ENCODE measurements around the gene EPB41L4B. TPM values are rescaled to one million over a fixed set of nuclear protein-coding genes. Genes with fewer than 3 reads are reported as not detected.

The EPB41L4B gene
- total and polyA plus RNA-seq, 2 of the 4 experiments (the other 2 are of a cell fraction): 0.36 to 0.54 TPM

DNA sequence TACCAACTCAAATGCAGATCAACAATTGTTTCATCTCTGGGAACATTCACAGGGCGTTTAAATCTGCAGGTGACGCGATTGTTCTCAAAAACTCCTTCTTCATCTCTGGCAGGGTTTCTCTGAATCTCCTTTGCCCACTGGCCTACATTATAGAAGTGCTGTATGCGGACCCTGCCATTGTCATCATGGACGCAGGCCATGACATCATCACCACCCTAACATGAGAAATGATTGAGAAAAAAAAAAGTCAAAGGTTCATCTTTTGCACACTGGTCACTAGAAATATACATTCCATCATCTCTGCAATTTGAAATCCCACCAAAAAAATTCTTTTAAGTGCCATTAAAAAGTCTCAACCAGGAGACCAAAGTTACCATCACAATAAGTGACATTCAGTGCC is 179.5 kb downstream of the EPB41L4B start:
- no peak overlapping the region for H3K23ac ChIP-seq (ENCODE audit: low read depth, low read length)
- in situ Hi-C loops (cut with MboI; ENCODE audit: low sequenced_read_pairs) (loop anchor here (5.0 kb wide), 1 partner anchor 51 kb away; no protein-coding TSS in a partner anchor), dilution Hi-C loops (cut with HindIII; ENCODE audit: low sequenced_read_pairs, unreplicated experiment) (no loop called here), intact Hi-C loops (cut with micrococcal nuclease) (no loop called here)
- CTCF ChIA-PET: no interaction called here
- H2AK9ac ChIP-seq (replicated peaks; ENCODE audit: low read depth, low read length, poor library complexity): no peak overlapping the region
- H2BK120ac ChIP-seq (ENCODE audit: low read depth, low read length): no peak overlapping the region
- H3K18ac ChIP-seq (ENCODE audit: low read depth, low read length): no peak overlapping the region
- no peak for TF ChIP-seq NFE2L2 (IDR thresholded peaks at IDR 0.05; ENCODE audit: low read depth, low read length)
- no peak for TF ChIP-seq POLR2A (IDR thresholded peaks at IDR 0.05; ENCODE audit: low read depth, low read length)
- TF ChIP-seq, protein P1, sequence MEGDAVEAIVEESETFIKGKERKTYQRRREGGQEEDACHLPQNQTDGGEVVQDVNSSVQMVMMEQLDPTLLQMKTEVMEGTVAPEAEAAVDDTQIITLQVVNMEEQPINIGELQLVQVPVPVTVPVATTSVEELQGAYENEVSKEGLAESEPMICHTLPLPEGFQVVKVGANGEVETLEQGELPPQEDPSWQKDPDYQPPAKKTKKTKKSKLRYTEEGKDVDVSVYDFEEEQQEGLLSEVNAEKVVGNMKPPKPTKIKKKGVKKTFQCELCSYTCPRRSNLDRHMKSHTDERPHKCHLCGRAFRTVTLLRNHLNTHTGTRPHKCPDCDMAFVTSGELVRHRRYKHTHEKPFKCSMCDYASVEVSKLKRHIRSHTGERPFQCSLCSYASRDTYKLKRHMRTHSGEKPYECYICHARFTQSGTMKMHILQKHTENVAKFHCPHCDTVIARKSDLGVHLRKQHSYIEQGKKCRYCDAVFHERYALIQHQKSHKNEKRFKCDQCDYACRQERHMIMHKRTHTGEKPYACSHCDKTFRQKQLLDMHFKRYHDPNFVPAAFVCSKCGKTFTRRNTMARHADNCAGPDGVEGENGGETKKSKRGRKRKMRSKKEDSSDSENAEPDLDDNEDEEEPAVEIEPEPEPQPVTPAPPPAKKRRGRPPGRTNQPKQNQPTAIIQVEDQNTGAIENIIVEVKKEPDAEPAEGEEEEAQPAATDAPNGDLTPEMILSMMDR (conservative IDR thresholded peaks at IDR 0.05; ENCODE audit: low read depth, low read length): no peak
- no peak for TF ChIP-seq MAZ (IDR thresholded peaks at IDR 0.05; ENCODE audit: borderline replicate concordance, low read depth, low read length)
- TF ChIP-seq, protein P2, sequence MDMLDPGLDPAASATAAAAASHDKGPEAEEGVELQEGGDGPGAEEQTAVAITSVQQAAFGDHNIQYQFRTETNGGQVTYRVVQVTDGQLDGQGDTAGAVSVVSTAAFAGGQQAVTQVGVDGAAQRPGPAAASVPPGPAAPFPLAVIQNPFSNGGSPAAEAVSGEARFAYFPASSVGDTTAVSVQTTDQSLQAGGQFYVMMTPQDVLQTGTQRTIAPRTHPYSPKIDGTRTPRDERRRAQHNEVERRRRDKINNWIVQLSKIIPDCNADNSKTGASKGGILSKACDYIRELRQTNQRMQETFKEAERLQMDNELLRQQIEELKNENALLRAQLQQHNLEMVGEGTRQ (IDR thresholded peaks at IDR 0.05; ENCODE audit: low read depth, low read length): no peak
- no peak for TF ChIP-seq MAFK (IDR thresholded peaks at IDR 0.05; ENCODE audit: low read depth, low read length)
- TF ChIP-seq CEBPB (IDR thresholded peaks at IDR 0.05; ENCODE audit: low read depth, low read length): no peak
- no peak for TF ChIP-seq BHLHE40 (IDR thresholded peaks at IDR 0.05; ENCODE audit: low read depth, low read length)
- no peak for TF ChIP-seq CHD1 (IDR thresholded peaks at IDR 0.05; ENCODE audit: low read depth, low read length)
- TF ChIP-seq, protein P3, sequence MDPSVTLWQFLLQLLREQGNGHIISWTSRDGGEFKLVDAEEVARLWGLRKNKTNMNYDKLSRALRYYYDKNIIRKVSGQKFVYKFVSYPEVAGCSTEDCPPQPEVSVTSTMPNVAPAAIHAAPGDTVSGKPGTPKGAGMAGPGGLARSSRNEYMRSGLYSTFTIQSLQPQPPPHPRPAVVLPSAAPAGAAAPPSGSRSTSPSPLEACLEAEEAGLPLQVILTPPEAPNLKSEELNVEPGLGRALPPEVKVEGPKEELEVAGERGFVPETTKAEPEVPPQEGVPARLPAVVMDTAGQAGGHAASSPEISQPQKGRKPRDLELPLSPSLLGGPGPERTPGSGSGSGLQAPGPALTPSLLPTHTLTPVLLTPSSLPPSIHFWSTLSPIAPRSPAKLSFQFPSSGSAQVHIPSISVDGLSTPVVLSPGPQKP (IDR thresholded peaks at IDR 0.05; ENCODE audit: borderline replicate concordance, low read depth, low read length): no peak
- TF ChIP-seq RFX5 (IDR thresholded peaks at IDR 0.05; ENCODE audit: low read depth, low read length): no peak
- no peak for TF ChIP-seq RAD21 (IDR thresholded peaks at IDR 0.05; ENCODE audit: low read length)
- no peak for TF ChIP-seq SMC3 (IDR thresholded peaks at IDR 0.05; ENCODE audit: low read depth, low read length)
- no peak for TF ChIP-seq FOS (IDR thresholded peaks at IDR 0.05; ENCODE audit: low read depth, low read length)
- TF ChIP-seq RCOR1 (IDR thresholded peaks at IDR 0.05; ENCODE audit: insufficient replicate concordance, low read length): no peak
- no peak overlapping the region for H3K14ac ChIP-seq (replicated peaks; ENCODE audit: low read depth, low read length)
- BruUV-seq (replicated peaks): no TSS peak
- H2BK20ac ChIP-seq (ENCODE audit: low read depth, low read length): no peak overlapping the region
- H4K8ac ChIP-seq (ENCODE audit: low read depth in 2 of 2, low read length in 2 of 2): no peak overlapping the region
- no peaks in the 10 kb centered on the region for H3K79me1 ChIP-seq (ENCODE audit: low read depth in 1 of 2, low read length in 2 of 2)
- no peak overlapping the region for H3K4me2 ChIP-seq (ENCODE audit: low read depth, low read length)
- DNase-seq (no peak), ATAC-seq (ENCODE audit: low read depth) (no peak)
- no peaks in the 10 kb centered on the region for H3K9me1 ChIP-seq (ENCODE audit: insufficient read depth, low read length)
- H3K4me1 ChIP-seq (ENCODE audit: control insufficient read depth, insufficient read depth, low read length): no peaks in the 10 kb centered on the region
- H3K9ac ChIP-seq (ENCODE audit: low read depth, low read length): no peak overlapping the region
- H3K4ac ChIP-seq (ENCODE audit: low read depth, low read length): no peak overlapping the region
- no peak overlapping the region for H3K4me3 ChIP-seq (ENCODE audit: insufficient read depth, low read depth, low read length)
- H4K20me1 ChIP-seq (ENCODE audit: insufficient read depth, low read length): no peaks in the 10 kb centered on the region
- no peak overlapping the region for H3K56ac ChIP-seq (ENCODE audit: extremely low read depth, insufficient read depth, low read length)
- WGBS, 2 experiments (ENCODE audit: extremely low coverage in 2 of 2, insufficient read length in 1 of 2): no CpG with 5 or more reads among the region's 5 CpGs
- POLR2A ChIA-PET (ENCODE audit: unreplicated experiment): no interaction called here
- H4K91ac ChIP-seq (ENCODE audit: insufficient read depth, low read depth, low read length): no peak overlapping the region
- no peak overlapping the region for H3K27ac ChIP-seq (ENCODE audit: insufficient read depth, low read length)
- no peak overlapping the region for H2AFZ ChIP-seq (replicated peaks; ENCODE audit: low read length, poor library complexity)
- no peaks in the 10 kb centered on the region for H3K9me3 ChIP-seq (ENCODE audit: control insufficient read depth, insufficient read depth, low read length)
- H2AK5ac ChIP-seq (ENCODE audit: low read depth, low read length): no peak overlapping the region
- H4K5ac ChIP-seq (ENCODE audit: low read depth, low read length): no peak overlapping the region
- H2BK5ac ChIP-seq (ENCODE audit: low read depth, low read length, poor library complexity, severe bottlenecking): no peak overlapping the region
- peaks cover 5% of the 10 kb centered on the region; the same call in 1 of the 2 replicates for H3K27me3 ChIP-seq (ENCODE audit: control insufficient read depth, insufficient read depth, low read length)
- H3K36me3 ChIP-seq (ENCODE audit: control insufficient read depth, insufficient read depth, low read length): no peaks in the 10 kb centered on the region
- no peak overlapping the region for H2BK15ac ChIP-seq (ENCODE audit: low read depth, low read length)

Data from IMR-90 (cell line).